ENCODE results near the gene ASTN2.
"Not testable (repeated sequence)": the region's sequence is repeated elsewhere in the genome, so short reads cannot be mapped to it uniquely, and the experiment has no call there.

Gene ASTN2

DNA sequence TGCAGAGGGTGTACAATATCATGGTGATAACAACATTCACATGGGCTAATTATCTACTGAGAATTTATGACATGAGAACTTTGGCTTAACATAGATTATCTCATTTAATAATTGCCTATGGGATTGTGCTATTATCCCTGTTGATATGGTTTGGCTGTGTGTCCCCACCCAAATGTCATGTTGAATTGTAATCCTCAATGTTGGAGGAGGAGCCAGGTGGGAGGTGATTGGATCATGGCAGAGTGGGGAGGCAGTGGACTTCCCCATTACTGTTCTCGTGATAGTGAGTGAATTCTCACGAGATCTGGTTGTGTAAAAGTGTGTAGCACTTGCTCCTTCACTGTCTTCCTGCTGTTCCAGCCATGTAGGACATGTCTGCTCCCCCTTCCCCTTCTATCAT, 541.4 kb downstream of the ASTN2 start:
- DNase-seq (ENCODE audit: low spot score), result no peak

DNA sequence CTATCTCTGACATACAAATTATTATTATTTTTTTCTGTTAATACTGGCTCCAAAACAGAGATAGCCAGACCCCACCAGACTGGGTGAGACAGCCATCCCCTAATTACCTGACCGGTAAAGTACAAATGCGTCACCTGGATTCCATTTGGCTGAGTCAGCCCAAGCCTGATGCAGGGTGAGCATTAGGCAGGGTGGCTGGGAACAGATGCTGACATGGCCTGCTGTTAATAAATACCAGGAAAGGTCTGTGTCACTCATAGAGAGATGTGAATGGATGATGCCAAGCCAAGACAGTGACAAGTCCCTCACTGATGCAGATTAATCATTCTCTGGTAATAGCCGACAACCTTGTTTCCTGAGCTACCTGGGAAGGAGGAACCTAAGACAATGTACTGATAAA, 544.3 kb downstream of the ASTN2 start:
- DNase-seq (ENCODE audit: low spot score), result peak; percentile 36

DNA sequence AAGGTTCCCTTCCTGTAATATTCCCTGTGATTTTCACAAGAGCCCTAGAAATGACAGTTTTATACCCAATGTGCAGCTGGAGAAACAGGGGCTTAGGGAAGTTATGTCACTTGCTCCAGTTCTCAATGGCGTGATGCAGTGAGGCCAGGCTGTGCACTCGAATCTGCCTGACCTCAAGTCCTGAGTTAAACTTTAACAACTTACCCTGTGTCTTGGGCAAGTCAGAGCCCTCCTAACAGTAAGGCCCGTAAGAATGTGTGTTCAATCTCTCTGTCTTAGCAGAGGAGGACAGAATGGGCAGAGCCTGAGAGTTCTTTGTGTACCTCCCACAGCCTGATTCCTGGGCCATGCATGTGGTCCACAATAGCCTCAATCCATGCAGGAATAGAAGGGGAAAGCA, 546.7 kb downstream of the ASTN2 start:
- no peak for DNase-seq (ENCODE audit: low spot score)

DNA sequence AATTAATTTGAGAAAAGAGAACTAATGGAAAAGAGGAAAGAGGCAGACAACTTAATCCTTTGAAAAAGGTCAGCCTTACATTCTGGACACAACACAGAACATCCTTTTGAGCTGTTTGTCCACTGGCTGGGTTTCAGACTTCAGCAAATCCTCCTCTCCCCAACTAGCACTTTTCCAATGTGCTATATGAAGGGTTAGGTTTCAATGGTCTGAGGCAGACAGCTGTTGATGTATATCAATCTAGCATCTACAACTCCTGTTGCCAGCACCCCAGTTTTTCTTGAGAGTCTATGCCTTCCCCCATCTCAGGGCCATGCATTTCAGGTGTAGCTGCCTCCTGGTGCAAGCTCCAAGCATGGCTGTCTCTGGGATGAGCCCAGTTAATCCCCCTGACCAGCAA, 553.5 kb downstream of the ASTN2 start:
- DNase-seq (ENCODE audit: low spot score), result no peak

DNA sequence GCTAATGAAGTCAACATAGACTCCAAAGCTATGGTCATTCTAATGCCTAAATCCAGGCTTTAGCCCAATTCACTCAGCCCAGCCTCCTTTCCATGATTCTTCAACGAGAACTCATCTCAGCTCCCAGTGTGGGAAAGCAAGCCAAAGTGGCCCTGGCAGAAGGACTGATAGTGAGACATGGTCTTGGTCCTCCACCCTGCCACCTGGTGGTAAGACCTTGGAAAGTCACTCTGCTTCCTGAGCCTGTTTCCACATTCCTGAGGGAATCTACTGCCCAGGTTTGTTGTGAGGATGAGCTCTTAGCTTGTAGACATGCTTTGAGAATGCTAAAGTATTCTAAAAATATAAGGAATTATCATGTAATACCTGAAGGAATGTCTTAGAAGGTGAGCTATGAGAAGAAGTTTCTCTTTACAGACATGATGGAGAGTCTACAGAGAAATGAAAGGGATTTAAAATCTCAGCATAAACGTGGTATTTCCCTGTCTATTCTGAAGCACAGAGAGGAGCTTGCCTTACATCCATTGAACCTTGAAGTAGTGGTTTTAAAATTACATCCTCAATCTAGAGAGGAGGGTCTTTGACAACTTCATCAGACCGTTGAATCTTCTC, 554.2 kb downstream of the ASTN2 start:
- DNase-seq (ENCODE audit: low spot score), result peak; percentile 76

DNA sequence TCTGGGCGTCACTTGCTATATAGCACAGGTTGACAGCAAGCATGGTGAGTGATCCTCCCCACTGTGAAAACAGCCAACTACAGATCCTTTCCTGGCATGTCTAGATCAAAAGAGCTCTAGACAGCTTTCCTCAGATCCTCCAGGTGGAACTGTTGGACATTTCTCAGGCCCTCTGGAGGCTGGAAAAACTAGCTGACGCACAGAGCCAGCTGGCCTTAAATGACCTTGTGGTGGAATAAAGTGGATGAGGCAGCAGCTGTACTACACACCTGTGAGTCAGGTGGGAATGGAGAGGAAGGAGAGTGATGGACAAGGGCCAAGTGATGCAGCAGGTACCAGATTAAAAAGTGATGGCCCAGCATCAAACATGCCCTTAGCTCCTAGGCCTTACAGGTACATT, 555.1 kb downstream of the ASTN2 start:
- no peak for DNase-seq (ENCODE audit: low spot score)

DNA sequence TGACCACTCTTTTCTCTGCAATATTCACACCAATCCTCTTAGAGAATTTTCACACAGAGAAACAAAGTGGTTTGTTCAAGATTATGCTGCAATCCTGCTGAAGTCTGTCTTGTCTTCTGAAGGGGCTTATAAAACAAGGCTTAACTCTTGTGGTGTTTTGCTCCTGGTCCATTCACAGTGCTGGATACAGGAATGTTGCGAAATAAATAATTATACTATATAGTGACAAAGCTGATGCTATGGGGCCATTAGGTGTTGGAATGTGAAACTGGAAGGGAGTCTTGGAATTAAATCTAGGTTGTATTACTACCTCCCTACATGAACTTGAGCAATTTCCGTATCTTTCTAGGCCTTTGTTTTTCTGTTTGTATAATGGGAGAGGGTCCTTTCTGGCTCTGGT, 557.5 kb downstream of the ASTN2 start:
- DNase-seq (ENCODE audit: low spot score), result no peak

DNA sequence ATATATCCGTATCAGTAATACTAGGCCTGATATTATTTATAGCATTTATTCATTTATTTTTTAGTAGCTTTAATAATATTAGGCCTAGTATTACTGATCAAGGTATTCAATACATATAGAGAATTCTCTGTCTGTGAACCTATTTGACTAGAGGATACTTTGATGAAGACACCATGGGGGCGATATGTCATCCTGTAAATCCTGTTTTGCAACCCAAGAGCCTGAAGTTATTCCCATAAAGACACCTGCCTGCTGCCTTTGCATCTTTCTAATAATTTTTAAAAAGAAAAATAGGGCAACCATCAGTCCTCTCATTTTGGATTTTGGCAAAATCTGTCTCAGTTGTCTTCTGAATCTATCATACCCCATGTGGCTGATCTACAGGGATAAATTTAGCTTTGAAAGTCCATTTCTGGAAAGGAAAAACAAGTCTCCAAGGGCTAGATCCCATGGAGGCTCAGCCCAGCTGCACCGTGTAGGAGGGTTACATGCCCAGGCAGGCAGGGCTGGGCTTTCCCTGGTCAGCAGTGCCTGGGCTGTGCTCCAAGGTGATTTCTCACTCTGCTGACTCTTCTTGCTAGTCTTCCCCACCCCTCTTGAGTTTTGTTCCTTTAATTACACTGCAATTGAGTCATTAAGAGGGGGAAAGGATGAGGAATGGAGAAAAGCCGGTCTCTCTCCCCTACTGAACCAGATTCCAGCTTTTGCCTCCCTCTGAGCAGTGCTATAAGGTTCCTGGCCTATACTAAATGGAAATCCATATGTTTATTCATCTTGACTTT, 558.8 kb downstream of the ASTN2 start:
- no peak for DNase-seq (ENCODE audit: low spot score)

DNA sequence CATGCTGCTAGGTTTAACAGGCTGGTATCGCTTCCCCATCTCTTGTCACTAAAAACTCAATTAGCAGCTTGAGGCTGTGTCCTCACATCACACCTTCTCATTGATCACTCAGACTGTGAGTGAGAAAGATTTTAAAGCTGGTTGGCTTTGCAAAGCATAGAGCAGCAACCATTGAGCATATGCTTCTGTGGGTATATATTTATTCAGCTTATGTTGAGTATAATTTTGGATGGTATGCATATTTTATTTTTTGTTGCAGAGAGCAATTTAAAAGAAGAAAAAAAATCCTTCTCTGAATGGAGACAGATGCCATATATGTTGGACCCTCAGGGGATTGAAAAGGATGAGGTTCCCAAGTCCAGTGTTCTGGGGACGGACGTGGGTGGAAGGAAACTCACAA, 565.1 kb downstream of the ASTN2 start:
- no peak for DNase-seq (ENCODE audit: low spot score)

DNA sequence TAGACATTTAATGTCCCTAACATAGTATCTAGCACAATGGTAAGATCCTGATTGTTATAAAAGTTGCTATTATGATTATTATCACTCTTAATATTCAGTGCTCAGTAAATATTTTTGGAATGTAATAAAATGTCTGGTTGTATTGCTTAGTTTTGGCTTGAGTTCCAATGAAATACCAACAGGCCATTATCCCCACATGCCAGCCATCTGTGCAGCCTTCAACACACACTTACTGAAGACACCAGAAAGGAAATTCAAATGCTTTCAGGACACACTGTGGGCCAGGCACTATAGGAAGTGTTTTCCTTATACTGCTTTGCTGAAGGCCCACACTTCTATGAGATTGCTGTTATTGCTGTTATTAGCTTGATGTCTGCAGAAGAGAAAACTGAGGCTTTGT, 570.2 kb downstream of the ASTN2 start:
- no peak for DNase-seq (ENCODE audit: low spot score)

DNA sequence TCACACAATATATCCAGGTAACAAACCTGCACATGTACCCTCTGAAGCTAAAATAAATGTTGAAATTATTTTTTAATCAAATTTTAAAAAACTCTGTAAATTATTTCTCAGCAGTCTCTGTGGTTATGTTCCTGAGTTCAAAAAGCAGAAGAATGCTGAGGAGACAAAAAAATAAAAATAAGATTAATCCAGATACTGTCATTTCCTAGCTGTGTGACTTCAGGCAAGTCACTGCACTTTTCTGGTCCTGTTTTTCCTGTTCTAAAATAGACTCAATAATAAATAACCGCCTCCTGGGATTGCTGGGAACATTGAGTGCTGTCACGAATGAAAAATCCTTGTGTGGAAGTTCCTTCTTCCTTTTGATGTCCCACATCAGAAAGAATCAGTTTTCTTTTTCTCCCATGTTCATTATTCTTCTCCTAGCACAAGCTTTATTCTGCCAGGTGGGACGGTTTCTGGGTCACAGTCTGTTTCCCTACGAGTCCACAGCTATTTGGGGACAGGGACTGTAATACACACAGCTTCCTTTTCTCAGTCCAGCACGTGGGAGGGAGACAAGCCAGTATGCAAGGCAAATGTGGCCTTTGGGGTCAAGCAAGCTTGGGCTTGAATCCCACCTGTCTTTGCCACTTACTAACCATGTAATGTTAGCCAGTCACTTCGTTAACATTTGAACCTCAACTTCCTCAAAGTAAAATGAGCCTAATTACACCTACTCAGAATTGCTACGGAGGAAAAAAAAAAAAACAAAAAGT, 570.8 kb downstream of the ASTN2 start:
- DNase-seq (ENCODE audit: low spot score), result no peak

DNA sequence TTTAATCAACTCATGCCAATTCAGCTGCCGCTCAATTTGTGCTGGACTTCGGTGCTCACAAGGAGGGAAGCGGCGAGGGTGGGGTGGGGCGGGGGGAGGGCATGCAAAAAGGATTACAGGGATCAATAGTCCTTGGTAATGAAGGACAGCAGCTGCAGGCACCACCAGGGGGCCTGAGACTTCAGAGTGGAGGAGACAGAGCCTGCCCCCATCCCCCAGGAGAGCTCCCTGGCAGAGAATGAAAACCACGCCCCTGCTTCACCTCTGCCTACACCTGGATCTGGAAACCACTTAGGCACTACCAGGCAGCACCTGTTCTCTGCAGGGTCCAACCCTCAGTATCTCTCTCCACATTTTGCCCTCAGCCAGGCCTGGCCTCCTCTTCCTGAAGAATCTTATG, 572.2 kb downstream of the ASTN2 start:
- DNase-seq (ENCODE audit: low spot score), result no peak

DNA sequence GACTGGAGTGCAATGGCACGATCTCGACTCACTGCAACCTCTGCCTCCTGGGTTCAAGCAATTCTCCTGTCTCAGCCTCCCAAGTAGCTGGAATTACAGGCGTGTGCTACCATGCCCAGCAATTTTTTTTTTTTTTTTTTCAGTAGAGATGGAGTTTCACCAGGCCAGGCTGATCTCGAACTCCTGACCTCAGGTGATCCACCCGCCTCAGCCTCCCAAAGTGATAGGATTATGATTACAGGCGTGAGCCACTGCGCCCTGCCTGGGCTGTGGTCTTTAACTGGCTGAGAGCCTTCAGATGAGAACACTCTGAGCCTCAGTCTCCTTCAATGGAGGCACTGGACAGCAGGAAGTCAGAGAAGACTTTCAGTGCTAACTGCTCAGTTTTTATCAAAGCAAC, 576.4 kb downstream of the ASTN2 start:
- DNase-seq (ENCODE audit: low spot score), result not testable (repeated sequence)

DNA sequence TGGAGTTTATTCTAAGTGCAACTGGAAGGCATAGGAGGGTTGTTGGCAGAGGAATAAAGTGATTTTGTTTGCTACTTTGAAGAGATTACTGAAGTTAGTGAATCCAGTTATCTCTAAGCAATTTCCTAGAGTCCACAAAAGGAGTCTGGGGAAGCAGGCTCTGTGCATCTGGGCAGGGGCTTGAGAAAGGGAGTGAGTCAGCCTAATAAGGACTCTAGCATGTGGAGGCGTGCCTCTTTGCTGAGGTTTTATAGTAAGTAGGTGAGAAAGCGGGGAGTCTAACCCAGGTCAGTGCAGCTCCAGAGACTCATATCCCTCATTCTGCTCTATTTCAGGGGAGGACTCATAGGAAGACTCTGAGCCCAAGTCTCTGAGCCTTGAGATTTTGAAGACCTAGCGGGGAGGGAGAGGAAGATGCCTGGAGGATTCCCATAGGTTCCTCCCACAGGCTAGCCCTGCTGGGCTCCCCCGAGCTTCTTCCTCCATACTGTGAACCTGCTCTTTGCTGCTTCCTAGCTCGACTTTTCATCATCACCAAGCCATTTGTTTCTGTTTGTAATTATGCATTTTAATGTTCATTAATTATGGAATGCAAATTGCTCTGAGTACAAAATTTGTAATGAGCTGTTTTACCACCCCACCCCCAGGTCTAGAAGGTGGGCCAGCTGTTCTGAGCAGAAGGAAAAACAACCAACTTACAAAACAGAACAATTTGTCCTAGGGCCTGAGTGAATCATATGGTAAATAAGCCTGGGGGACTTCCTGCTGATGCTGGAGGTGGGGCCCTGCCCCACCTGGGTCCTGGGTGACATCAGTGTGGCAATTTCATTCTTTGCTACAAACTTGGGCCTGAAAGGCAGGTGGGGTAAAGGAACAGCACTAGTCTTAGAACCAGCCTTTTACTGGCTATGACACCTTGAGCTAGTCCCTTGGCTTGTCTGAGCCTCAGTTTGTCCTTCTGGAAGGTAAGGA, 577.6 kb downstream of the ASTN2 start:
- DNase-seq (ENCODE audit: low spot score), result no peak

DNA sequence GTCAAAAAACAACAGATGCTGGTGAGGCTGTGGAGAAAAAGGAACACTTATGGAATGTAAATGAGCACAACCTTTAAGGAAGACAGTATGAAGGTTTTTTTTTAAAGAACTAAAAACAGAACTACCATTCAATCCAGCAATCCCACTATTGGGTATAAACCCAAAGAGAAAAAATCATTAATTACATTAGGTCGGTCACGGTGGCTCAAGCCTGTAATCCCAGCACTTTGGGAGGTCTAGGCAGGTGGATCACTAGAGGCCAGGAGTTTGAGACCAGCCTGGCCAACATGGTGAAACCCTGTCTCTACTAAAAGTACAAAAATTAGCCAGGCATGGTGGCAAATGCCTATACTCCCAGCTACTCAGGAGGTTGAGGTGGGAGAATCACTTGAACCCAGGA, 584.5 kb downstream of the ASTN2 start:
- not testable (repeated sequence) for DNase-seq (ENCODE audit: low spot score)

DNA sequence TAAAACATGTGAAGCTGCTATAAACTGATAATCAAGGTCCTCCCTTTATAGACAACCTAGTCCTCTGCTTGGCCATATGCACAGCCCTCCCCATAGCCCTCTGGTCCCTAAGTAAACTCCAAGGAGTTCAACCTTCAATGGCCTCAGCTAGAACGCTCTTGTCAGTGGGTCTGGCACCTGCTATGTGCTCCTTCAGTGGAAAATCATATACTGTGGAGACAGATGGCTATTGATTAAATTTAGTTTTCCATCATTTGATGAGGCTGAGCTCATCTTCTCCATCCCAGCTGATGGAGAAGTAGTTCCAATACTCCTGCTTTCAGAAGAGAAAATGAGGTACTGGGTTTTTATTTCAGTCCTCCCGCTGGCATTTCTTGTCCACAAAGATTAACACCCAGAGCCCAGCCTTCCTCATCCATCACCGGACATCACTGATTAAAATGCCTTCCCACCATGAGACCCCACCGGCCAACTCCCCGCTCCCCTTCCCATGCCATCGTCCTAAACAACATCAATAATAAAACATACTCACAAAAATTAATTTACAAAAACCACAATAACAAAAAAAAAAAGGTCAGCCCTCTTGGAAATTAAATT, 593.1 kb downstream of the ASTN2 start:
- DNase-seq (ENCODE audit: low spot score), result no peak

DNA sequence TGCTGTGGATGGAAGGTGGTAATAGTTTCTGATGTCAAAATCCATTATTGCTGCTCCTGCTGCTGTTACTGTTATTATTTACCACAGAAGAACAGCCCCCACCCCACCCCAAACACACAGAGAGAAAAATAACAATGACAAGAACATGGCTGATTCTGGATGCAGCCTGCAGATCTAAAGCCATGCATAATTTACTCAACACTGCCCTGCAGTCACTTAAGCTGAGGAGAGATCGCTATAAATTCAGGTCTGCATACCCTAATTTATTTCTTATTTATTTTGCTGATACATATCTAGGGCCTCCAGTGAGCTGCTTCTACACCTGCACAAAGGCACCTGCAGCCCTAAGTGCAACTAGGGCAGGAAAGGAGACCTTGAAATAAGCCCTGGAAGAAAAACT, 595.7 kb downstream of the ASTN2 start:
- DNase-seq (ENCODE audit: low spot score), result no peak

DNA sequence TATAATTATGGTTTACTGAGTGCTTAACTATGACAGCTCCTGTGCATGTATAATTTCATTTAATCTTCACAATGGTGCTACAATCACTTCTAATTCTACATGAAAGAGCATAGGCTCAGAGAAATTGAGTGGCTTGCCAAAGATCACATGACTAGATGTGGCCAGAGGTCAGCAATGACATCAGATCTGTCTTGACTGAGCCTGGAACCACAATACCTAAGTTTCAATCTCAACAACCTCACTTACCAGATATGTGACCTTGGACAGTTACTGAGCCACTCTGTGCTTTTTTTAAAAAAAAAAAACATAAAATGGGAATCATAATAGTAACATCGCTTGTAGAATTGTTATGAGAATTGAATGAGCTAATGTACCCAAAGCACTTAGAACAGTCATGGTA, 597.1 kb downstream of the ASTN2 start:
- no peak for DNase-seq (ENCODE audit: low spot score)

DNA sequence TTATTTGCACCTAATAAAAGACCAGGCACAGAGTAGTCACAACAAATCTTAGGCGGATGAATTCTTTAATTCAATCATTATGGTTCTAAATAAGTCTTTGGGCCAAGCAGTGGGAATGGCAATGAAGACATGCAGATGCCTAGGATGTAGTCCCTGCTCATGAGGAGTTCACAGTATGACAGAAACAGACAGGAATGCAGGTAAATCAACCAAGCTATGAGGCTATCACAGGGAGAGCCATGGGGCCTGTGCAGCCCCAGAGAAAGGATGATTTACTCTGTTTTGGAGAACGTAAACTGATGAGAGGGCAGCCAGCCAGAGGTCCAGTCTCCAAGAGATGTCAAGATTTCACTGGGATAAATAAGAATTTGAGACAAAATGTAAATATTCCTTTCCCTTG, 598.4 kb downstream of the ASTN2 start:
- no peak for DNase-seq (ENCODE audit: low spot score)

DNA sequence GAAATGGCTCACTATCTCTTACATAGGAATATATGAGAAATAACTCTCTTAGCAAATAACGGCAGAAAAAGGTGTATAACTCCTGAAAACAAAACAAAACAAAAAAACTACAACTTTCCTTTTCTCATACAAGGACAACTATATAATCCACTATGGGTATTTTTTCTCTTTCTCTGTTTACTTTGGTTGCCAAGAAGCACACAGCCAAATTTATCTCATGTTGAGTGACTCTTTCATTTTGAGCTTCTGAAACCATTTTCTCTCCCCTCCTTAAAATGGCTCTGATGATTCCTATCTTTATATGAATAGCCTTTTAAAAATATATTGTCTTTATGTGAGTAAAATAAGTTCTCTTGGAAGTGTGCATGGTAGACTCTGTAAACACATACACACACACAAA, 599.0 kb downstream of the ASTN2 start:
- no peak for DNase-seq (ENCODE audit: low spot score)

DNA sequence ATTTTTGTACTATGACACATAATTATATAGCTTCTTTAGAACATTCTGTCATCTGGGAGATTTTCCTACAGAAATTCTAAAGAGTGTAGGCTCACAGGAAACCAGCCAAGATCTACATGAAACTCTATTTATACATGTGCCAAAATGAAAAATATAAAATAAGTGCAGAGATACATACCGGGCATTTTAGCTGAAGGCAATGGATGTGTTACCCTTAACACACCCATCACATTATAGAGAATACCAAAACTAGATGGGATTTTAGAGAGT, 601.9 kb downstream of the ASTN2 start:
- DNase-seq (ENCODE audit: low spot score), result no peak

Data from RKO (cell line).